ENCODE data around the gene ACBD3.

Gene ACBD3

GRCh38 chr1:226216056-226216455 lies 29.5 kb upstream of the ACBD3 start:
- FAIRE-seq (no peak), DNase-seq (ENCODE audit: insufficient read length, low spot score) (no peak)
- TF ChIP-seq SPI1 (IDR thresholded peaks at IDR 0.05; ENCODE audit: low read depth, low read length) (no peak), POLR2AphosphoS5 (IDR thresholded peaks at IDR 0.05; ENCODE audit: low read depth, low read length) (no peak), TAF1 (IDR thresholded peaks at IDR 0.05; ENCODE audit: low read depth, low read length) (no peak), PAX5 (IDR thresholded peaks at IDR 0.05; ENCODE audit: insufficient read depth, low read length, severe bottlenecking) (no peak), POLR2A (IDR thresholded peaks at IDR 0.05; ENCODE audit: low read depth, low read length) (no peak), POU2F2 (IDR thresholded peaks at IDR 0.05; ENCODE audit: low read depth, low read length) (no peak)

DNA sequence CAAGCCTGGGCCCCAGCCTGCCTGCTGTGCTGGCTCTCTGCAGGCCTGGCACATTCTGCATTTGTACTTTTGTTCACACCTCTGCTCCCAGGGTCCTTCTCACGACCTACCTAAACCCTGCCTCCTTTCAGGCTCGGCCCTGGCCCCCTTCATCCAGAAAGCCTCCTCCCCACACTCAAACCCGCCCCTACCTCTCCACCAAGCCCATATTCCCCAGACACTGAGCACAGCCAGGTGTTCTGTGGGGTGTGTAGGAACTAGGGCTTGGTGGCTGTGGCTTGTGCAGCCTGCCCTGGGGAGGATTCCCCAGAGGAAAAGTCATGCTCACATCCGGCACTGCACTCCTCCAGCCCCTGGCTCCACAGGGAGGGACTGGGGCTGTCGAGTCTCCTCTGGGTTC lies 28.7 kb upstream of the ACBD3 start:
- DNase-seq (ENCODE audit: insufficient read length, low spot score) (no peak), FAIRE-seq (no peak)
- TF ChIP-seq TAF1 (IDR thresholded peaks at IDR 0.05; ENCODE audit: low read depth, low read length) = no peak
- no peak for TF ChIP-seq POLR2AphosphoS5 (IDR thresholded peaks at IDR 0.05; ENCODE audit: low read depth, low read length)
- no peak for TF ChIP-seq POLR2A (IDR thresholded peaks at IDR 0.05; ENCODE audit: low read depth, low read length)
- no peak for TF ChIP-seq POU2F2 (IDR thresholded peaks at IDR 0.05; ENCODE audit: low read depth, low read length)
- no peak for TF ChIP-seq PAX5 (IDR thresholded peaks at IDR 0.05; ENCODE audit: insufficient read depth, low read length, severe bottlenecking)
- no peak for TF ChIP-seq SPI1 (IDR thresholded peaks at IDR 0.05; ENCODE audit: low read depth, low read length)

- no peak for FAIRE-seq
- TF ChIP-seq POU2F2 (IDR thresholded peaks at IDR 0.05; ENCODE audit: low read depth, low read length) (no peak), POLR2A (IDR thresholded peaks at IDR 0.05; ENCODE audit: low read depth, low read length) (no peak), SPI1 (IDR thresholded peaks at IDR 0.05; ENCODE audit: low read depth, low read length) (no peak), TAF1 (IDR thresholded peaks at IDR 0.05; ENCODE audit: low read depth, low read length) (no peak), PAX5 (IDR thresholded peaks at IDR 0.05; ENCODE audit: insufficient read depth, low read length, severe bottlenecking) (no peak), POLR2AphosphoS5 (IDR thresholded peaks at IDR 0.05; ENCODE audit: low read depth, low read length) (no peak)
- DNase-seq (ENCODE audit: insufficient read length, low spot score) = no peak
Measured at GRCh38 chr1:226212545-226212944, 26.0 kb upstream of the ACBD3 start.

DNA sequence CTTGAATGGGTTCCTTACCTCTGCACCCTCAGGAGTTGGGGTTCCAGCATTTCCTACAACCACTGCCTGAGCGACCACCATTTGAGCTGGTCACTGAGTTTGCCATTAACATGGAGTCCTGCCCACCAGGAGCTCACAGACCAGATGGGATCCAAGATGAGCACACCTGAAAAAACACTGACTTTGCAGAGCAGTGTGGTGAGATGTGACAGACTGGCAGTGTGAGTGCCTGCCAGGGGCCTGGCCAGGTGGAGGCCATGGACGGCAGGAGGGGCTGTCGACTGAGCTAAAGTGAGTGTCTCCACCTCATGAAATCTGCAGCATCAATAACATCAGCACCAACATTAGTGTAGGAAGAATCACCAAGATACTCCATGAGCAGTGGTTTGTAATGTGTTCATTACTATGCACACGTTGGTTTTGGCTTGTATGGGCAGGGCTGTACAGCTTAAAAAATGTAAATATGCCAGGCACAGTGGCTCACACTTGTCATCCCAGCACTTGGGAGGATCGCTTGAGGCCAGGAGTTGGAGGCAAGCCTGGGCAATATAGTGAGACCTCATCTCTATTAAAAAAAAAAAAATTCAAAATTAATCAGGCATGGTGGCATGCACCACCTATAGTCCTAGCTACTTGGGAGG lies 24.8 kb upstream of the ACBD3 start:
- TF ChIP-seq POLR2A (IDR thresholded peaks at IDR 0.05; ENCODE audit: low read depth, low read length) (no peak), TAF1 (IDR thresholded peaks at IDR 0.05; ENCODE audit: low read depth, low read length) (no peak), POLR2AphosphoS5 (IDR thresholded peaks at IDR 0.05; ENCODE audit: low read depth, low read length) (no peak), PAX5 (IDR thresholded peaks at IDR 0.05; ENCODE audit: insufficient read depth, low read length, severe bottlenecking) (no peak), SPI1 (IDR thresholded peaks at IDR 0.05; ENCODE audit: low read depth, low read length) (no peak), POU2F2 (IDR thresholded peaks at IDR 0.05; ENCODE audit: low read depth, low read length) (no peak)
- FAIRE-seq = no peak
- DNase-seq (ENCODE audit: insufficient read length, low spot score) = no peak

- no peak for FAIRE-seq
- no peak for DNase-seq (ENCODE audit: insufficient read length, low spot score)
- TF ChIP-seq PAX5 (IDR thresholded peaks at IDR 0.05; ENCODE audit: insufficient read depth, low read length, severe bottlenecking) (no peak), POU2F2 (IDR thresholded peaks at IDR 0.05; ENCODE audit: low read depth, low read length) (no peak), POLR2AphosphoS5 (IDR thresholded peaks at IDR 0.05; ENCODE audit: low read depth, low read length) (no peak), TAF1 (IDR thresholded peaks at IDR 0.05; ENCODE audit: low read depth, low read length) (no peak), POLR2A (IDR thresholded peaks at IDR 0.05; ENCODE audit: low read depth, low read length) (no peak), SPI1 (IDR thresholded peaks at IDR 0.05; ENCODE audit: low read depth, low read length) (no peak)
Measured at GRCh38 chr1:226210571-226211176, 24.1 kb upstream of the ACBD3 start.

GRCh38 chr1:226209307-226210059 lies 22.9 kb upstream of the ACBD3 start:
- FAIRE-seq (no peak), DNase-seq (ENCODE audit: insufficient read length, low spot score) (no peak)
- TF ChIP-seq TAF1 (IDR thresholded peaks at IDR 0.05; ENCODE audit: low read depth, low read length) (no peak), POLR2AphosphoS5 (IDR thresholded peaks at IDR 0.05; ENCODE audit: low read depth, low read length) (no peak), SPI1 (IDR thresholded peaks at IDR 0.05; ENCODE audit: low read depth, low read length) (no peak), PAX5 (IDR thresholded peaks at IDR 0.05; ENCODE audit: insufficient read depth, low read length, severe bottlenecking) (no peak), POLR2A (IDR thresholded peaks at IDR 0.05; ENCODE audit: low read depth, low read length) (no peak), POU2F2 (IDR thresholded peaks at IDR 0.05; ENCODE audit: low read depth, low read length) (no peak)

GRCh38 chr1:226207048-226207447 lies 20.5 kb upstream of the ACBD3 start:
- TF ChIP-seq POU2F2 (IDR thresholded peaks at IDR 0.05; ENCODE audit: low read depth, low read length) (no peak), SPI1 (IDR thresholded peaks at IDR 0.05; ENCODE audit: low read depth, low read length) (no peak), TAF1 (IDR thresholded peaks at IDR 0.05; ENCODE audit: low read depth, low read length) (no peak)
- DNase-seq (ENCODE audit: insufficient read length, low spot score) (no peak), FAIRE-seq (no peak)

DNA sequence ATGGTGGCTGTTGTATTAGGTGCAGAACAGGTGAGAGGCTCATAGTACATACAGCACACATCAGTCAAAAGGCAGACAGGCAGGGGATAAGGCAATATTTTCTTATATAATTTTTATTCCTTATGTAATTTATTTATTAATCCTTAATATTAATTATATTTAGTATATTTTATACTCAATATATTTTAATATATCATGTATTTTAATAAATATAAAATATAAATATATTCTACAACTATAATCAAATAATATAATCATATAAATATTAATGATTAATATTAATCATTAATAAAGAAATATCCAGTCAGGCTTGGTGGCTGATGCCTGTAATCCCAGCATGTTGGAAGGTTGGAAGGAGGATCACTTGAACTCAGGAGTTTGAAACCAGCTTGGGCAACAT lies 17.7 kb upstream of the ACBD3 start:
- no peak for TF ChIP-seq POLR2AphosphoS5 (IDR thresholded peaks at IDR 0.05; ENCODE audit: low read depth, low read length)
- no peak for TF ChIP-seq TAF1 (IDR thresholded peaks at IDR 0.05; ENCODE audit: low read depth, low read length)
- no peak for TF ChIP-seq SPI1 (IDR thresholded peaks at IDR 0.05; ENCODE audit: low read depth, low read length)
- TF ChIP-seq POU2F2 (IDR thresholded peaks at IDR 0.05; ENCODE audit: low read depth, low read length) = no peak
- DNase-seq (ENCODE audit: insufficient read length, low spot score) (no peak), FAIRE-seq (no peak)

DNA sequence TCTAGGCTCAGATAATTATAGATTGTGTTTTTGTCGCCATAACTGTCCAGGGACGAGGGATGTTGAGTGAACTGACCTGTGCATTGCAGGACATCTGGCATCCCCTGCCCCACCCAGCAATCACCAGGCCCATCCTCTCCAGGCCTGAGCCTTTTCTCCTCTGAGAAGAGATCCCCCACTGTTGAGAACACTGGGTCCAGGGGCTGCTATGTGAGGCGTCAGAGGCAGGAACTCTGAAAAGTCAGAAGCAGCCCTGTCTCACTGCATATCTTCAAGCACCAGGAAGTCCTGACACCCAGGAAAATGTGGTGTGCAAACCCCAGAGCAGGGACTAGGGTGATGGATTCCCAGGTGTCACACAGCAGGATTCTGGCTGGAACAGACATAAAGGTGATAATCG lies 17.1 kb upstream of the ACBD3 start:
- FAIRE-seq = no peak
- DNase-seq (ENCODE audit: insufficient read length, low spot score) = no peak
- TF ChIP-seq PAX5 (IDR thresholded peaks at IDR 0.05; ENCODE audit: insufficient read depth, low read length, severe bottlenecking) = no peak
- no peak for TF ChIP-seq SPI1 (IDR thresholded peaks at IDR 0.05; ENCODE audit: low read depth, low read length)
- no peak for TF ChIP-seq TAF1 (IDR thresholded peaks at IDR 0.05; ENCODE audit: low read depth, low read length)
- TF ChIP-seq POLR2AphosphoS5 (IDR thresholded peaks at IDR 0.05; ENCODE audit: low read depth, low read length) = no peak
- no peak for TF ChIP-seq POLR2A (IDR thresholded peaks at IDR 0.05; ENCODE audit: low read depth, low read length)
- no peak for TF ChIP-seq POU2F2 (IDR thresholded peaks at IDR 0.05; ENCODE audit: low read depth, low read length)

All from GM12891 (cell line).